Measurements from ENCODE around the gene PHIP.
"Not testable (repeated sequence)": the region's sequence is repeated elsewhere in the genome, so short reads cannot be mapped to it uniquely, and the experiment has no call there.

The PHIP gene

DNA sequence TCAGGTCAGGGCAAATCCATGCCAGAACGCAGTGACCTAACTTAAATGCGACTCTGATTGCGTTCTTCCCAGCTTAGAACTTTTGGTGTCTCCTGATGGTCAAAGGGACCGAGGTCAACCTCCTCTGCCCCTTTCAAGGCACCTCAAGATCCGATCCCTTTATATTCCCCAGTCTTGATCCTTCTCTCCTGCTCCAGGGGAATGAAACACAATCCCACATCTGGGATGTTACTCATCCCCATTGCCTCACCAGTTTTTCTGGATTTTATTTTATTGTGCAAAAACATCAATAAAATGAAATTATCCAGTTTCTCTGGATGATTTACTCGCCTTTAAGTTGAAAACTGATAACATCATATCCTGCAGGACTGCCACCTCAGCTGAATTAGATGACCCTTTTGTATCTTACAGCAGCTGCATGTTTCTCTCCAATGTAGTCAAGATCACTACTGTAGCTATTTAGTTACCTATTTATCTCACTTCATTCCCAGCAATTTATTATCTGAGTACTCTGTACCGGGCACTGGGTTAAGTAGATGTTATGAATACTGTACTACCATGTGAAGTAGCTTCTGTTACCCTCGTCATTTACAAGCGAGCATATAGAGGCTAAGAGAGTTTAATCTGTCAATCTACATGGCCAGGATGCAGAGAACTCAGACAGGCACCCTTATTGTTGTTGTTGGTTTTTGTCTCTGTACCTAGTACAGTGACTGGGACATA is 166.7 kb downstream of the PHIP start:
- DNase-seq = no peak

DNA sequence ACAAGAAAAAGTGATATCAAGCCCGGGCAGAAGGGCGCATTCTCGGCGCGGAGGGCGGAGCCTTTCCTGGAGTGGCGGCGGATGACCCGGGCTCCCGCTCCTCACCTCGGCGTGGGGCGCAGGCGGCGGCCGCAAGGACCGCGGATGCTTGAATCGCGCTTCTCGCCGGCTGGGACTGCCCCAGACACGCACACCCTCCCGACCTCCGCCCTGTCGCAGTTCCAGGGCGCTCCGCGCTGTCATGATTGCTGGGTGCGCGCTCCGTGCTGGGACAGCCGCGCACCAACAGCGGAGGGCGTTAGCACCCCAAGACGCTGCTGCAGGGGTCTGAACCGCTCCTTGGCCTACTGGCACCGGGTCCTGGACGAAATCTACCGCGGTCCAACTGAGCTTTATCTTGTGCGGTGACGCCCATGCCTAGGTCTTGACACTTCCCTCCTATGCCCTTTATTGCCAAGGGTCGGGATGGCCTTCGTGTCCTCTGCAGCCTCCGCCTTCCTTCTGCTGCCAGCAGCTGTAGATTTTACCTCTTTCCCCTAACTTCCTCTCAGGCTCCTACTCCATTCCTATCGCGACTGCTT is 167.4 kb downstream of the PHIP start:
- no peak for DNase-seq

DNA sequence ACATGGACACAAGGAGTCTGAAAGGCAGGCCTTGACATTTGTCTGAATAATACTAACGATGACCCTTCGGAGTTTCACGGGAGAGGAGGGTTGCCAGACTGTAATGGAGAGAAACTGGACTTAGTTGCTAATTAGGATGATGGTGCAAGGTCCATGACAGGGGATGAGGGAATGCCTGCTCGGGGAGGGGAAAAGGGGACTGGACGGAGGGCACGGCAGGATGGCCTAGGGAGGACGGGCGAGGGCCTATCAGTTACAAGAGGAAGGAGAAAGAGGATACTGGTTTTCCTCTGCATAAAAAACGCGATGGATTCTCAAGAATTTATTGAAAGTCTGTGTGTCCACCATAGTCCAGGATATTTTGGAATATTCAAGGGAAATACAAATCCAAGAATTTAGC is 168.0 kb downstream of the PHIP start:
- no peak for DNase-seq

DNA sequence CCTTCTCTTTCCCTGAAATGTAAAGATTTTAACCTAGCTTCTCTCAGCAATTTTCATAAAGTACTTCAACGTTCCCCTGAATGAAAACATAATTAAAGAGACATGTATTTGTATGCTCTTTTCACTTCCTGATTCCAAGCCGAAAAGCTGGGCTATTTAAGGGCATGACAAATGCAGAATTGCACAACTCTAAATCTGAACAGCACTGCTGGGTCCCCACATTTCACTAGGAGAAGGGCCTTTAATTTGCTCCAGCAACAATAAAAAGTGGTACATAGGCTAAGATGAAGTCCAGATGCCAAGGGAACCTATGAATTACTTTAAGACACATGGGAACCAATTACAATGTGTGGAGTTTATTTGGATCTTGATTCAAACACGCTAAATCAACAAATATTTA is 168.7 kb downstream of the PHIP start:
- no peak for DNase-seq

DNA sequence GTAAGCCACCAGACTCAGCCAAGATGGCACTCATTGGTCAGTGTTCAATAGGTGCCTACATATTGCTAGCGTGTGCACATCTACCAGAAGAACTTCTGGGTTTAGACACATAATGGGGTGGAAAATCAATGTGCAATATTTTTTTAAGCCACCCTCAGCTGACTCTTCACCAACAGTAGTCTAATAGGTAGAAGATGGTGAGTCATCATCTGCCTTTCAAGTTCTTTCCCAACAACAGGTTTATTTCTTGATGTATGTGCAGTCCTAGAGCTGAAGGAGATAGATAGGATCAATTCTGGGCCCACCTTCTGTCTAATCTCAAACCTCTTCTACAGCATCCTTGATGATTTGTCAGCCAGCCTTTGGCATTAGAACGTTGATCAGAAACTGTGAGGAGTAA is 169.4 kb downstream of the PHIP start:
- DNase-seq = no peak

DNA sequence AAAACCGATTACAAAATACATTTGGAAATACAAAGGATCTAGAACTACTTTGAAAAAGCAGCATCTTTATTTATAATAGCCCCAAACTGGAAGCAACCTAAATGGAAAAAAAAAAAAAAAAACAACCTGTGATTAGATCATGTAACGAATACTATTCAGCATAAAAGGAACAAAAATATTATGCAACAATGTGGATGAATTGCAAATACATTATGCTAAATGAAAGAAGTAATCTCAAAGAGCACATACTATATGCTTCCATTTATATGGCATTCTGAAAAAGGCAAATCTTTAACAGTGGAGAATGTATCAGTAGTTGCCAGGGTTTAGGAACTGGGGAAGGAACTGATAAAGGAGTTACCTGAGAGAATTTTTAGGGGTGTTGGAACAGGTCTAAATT is 181.8 kb downstream of the PHIP start:
- DNase-seq = no peak

DNA sequence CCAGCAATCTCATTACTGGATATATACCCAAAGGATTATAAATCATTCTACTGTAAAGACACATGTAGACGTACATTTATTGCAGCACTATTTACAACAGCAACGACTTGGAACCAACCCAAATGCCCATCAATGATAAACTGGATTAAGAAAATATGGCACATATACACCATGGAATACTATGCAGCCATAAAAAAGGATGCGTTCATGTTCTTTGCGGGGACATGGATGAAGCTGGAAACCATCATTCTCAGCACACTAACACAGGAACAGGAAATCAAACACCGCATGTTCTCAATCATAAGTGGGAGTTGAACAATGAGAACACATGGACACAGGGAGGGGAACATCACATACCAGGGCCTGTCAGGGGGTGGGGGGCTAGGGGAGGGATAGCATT is 188.2 kb downstream of the PHIP start:
- DNase-seq = not testable (repeated sequence)
